GM18520 (cell line): ENCODE measurements around the gene ANKRD11.

Experiments used
- ATAC-seq: cut with Tn5 transposase; IDR thresholded peaks from one replicate; pipeline ENCODE4 v1.9.1; 2021; ENCODE audit not compliant: unreplicated experiment

ANKRD11 gene

DNA sequence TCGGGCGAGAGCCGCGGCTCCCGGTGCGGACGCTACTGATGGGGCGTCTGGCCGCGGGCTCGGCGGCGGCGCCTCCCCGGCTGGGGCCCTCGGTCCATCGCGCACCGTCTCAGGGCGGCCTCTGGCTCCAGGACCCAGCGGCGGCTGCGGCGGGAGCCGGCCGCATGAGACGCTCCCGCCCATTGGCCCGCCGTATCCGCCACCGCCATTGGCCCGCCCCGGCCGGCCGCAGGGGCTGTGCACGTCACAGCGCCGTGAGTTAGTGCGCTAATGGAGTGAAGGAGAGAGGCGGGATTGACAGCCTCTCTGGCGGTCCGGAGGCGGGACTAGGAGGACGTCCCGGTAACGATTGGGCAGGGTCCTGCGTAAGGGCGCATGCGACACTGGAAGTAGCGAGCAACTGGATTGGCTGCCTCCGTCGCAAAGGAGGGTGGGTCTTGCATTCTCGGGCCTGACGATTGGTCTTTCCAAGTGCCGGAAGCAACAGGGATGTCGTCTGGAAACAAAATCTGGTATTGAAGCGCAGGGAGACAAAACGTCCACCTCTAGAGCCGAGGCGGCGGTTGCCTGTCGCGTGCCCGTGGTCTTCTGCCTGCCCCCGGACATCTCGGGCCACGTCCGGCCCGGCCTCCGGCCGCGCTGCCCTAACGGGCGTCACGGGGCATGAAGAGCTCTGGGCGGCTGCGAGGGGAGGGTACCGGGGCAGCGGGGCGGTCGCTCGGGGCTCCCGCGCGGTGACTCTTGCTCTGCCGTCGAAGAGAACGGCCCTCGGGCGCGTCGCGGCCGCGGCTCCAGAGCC, at the start of gene ANKRD11:
Gene ANKRD11 (minus strand): TSS at position 123 of the 799 bp plus-strand sequence. CDS start 173,542 bp downstream, outside the sequence.
- peak; percentile 85 for ATAC-seq

DNA sequence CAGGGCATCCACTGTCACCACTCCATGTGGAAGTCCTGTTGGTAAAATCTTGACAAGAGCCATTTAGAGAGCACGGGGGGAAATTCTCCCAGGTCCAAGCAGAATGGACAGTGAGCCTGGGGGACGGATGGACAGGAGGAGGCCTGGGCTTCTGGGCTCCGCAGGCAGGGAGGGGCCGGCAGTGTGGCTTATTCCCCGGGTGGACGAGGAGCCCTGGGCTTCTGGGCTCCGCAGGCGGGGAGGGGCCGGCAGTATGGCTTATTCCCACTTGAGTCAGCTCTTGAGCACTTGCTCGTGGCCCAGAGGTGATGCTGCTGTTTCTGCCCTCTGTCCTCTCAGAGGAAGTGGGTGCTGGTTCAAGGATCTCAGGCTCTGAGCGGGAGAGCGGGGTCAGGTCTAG, 47.9 kb upstream of the ANKRD11 start:
- no peak for ATAC-seq

DNA sequence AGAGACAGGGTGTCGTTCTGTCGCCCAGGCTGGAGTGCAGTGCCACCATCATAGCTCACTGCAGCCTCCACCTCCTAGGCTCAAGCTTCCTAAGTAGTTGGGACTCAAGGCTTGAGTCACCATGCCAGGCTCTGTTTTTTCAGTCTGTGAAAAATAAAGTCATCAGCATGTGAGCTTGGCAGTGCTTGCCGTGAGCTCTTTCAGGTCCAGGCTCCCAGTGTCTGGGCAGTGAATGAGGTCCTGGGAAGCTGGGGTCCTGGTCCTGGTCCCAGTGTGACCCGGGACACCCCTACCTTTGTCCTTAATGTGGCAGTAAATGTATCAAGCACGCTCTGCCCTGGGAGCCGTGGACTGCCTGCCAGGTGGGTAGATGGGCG, 47.2 kb upstream of the ANKRD11 start:
- ATAC-seq, result no peak

DNA sequence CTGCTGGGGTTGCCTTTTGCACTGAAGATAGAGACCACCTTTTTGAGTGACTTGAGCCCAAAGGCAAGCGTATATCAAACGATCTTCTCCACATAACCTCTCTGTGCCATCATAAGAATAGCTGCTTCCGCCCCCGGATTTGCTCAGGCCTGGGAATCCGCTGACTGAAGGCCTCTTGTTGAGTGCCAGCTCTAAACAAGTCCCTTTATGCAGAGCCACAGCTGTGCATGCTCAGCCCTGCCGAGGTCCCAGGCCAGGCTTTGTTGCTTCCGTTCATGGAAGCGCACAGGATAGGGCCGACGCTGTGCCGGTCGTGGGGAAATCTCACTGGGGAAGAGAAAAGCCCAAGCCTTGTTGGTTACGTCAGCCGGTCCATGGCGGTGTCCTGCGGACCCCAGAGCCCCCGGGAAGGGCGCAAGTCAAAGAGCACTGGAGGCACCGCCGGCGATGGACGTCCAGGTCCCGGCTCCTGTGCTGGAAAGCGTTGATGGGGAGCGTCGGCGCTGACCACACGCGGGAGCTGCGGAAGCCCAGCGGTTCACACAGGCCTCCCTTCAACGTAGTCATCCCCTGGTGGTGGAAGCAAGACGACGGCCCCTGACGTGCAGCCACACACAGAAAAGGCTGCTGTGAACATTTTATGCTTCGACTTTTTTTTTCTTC, 46.7 kb upstream of the ANKRD11 start:
- no peak for ATAC-seq

DNA sequence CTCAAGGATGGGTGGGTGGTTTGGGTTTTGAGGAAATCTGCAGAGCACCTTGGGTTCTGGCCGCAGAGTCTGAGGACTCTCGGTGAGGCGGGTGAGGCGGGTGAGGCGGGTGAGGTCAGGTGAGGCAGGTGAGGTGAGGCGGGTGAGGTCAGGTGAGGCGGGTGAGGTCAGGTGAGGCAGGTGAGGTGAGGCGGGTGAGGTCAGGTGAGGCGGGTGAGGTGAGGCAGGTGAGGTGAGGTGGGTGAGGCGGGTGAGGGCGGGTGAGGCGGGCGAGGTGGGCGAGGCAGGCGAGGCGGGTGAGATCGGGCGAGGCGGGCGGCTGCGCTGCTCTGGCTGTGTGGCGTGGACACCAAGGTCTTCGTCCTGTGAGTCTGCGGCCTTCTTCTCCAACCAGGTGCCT, 46.0 kb upstream of the ANKRD11 start:
- no peak for ATAC-seq

DNA sequence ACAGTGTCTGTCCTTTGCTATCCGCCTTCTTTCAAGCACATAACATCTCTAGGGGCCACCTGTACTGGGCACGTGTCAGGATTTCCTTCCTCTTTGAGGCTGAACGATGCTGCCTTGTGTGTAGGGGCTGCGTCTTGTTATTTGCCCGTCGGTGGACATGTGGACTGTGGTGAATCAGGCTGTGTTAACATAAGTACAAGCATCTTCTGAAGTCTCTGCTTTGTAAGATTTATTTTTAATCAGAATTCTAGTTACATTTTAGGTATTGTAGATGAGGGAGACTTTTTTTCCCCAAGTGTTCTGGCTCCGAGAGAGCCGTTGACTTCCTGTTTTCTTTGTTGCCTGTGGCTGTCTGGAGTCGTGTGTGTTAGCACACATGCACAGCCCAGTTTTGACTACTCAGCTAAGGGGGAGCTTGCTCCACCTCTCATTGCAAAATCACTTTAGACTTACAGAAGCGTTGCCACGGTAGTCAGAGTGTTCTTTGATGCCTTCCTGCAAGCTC, 43.9 kb upstream of the ANKRD11 start:
- no peak for ATAC-seq

DNA sequence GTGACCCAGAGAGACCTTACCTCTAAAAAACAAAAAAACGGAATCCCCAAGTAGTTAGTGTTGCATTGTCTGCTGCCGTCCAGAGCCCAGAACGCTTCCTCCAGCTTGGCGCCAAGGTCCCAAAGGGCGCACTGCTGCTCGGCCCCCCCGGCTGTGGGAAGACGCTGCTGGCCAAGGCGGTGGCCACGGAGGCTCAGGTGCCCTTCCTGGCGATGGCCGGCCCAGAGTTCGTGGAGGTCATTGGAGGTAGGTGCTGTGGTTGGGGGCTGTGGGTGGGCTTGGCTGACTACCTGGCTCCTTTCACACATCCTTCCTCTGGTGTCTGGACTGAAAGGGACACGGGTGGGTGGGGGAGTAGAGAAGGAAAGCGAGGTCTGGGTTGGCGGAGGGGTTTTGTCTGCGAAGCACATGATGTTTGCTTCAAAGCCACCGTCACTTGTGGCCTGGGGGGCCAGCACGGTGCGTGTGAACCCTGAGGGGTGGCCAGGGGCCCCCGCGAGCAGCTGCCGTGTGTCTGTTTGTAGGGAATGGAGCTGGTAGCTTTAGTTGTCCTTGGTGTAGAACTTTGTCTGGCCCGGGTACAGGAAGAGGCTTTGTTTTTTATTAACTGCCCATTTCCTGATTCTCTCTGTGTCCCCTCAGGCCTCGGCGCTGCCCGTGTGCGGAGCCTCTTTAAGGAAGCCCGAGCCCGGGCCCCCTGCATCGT, 41.6 kb upstream of the ANKRD11 start:
- ATAC-seq, result no peak

DNA sequence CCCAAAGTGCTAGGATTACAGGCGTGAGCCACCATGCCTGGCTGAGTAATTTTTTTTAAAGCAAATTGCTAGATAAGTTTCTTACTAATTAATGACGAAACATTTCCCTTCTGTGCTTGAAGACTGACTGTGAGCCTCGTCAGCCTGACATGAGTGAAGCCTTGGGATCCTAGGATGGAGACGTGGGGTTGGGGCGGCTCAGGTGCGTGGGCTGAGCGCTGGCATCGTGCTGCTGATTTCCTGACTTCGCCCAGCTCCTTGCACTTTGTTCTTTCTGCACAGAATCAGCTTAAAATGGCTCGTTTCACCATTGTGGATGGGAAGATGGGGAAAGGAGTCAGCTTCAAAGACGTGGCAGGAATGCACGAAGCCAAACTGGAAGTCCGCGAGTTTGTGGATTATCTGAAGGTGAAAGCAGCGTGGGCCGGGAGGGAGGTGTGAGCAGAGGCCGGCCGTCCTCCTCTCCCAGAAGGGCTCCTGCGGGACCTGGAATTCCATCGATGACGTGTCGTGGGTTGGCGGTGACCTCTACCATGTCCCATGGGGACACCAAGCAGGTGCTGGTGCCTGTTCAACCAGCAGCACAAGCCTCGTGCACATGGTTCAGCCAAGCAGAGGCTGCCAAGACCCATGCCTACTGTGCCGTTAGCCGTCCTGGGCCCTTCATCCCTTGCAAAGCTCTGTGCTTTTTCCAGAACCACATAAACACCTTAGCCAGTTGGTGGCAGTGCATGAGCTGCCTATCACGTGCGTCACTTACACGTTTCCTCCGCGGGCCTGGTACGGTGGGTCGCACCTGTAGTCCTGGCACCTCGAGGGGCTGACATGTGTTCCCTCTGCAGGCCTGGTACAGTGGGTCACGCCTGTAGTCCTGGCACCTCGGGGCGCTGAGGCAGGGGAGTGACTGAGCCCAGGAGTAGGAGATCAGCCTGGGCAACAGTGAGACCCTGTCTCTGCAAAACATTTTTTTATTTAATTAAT, 40.3 kb upstream of the ANKRD11 start:
- no peak for ATAC-seq

DNA sequence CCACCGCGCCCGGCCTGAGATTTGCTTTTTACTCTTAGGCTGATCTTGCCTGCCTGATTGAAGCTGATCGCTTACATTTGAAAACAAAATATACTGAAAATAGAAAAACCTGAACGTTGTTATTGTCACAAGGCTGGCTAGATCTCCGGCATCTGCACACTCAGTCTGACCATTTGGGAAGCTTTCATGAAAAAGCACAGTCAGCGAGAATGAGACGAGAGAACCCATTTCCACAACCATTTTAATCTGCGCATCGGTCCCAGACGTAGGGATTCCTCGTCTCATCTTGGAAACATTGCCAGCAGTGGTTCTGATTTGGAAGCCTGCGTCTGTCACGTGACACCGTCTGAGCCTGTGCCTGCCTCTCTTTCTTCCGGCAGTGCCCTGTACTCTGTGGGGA, 38.7 kb upstream of the ANKRD11 start:
- ATAC-seq, result no peak

DNA sequence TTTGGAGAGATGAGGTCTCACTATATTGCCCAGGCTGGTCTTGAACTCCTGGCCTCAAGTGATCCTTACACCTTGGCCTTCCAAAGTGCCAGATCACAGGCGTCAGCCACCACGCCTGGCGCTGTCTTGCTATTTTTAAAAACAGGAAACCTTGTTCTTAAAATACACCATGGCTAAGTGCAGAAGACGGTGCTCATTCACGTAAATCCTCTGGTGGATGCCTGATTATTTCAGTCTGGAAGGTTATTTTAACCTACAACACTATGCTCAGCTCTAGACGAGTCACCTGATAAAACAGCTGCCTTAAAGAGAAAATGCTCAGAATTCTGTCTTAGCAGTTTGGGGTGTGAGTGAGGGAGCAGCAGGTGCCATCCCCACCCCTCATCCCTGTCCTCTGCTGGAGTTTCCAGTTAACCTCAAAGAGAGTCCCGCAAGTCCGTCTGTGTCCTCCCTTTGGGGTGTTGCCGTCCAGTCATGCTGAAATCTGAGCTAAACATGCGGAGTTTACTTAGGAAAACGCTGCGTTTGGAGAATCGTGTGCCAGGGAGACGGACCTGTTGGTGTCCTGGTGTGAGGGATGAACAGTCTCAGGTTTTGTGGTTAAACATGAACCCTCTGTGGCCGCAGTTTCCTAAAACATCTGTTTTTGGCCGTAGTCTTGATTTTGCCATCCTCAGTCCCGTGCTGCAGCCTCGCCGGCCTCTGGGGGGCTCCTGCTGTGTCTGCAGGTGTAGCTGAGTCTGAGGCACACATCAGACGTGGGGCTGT, 35.0 kb upstream of the ANKRD11 start:
- no peak for ATAC-seq

DNA sequence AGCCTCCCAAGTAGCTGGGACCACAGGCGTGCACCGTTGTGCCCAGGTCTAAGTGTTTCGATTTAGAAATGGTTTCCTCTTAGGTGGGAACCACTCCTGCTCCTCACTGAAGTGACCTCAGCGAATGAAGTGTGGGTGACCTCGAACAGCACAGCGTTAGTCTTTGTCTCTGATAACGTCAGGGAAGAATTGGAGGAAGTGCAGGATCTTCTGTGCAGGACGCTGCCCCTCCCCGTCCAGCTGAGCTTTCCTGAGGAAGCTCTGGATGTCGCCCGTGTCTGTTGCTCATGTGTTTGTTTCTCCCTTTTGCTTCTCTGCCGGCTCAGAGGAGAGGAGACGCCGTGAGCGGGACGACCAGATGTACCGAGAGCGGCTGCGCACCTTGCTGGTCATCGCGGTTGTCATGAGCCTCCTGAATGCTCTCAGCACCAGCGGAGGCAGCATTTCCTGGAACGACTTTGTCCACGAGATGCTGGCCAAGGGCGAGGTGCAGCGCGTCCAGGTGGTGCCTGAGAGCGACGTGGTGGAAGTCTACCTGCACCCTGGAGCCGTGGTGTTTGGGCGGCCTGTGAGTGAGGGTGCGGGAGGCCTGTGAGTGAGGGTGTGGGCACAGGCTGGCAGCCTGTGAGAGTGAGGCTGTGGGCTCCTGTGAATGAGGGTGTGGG, 33.5 kb upstream of the ANKRD11 start:
- no peak for ATAC-seq

DNA sequence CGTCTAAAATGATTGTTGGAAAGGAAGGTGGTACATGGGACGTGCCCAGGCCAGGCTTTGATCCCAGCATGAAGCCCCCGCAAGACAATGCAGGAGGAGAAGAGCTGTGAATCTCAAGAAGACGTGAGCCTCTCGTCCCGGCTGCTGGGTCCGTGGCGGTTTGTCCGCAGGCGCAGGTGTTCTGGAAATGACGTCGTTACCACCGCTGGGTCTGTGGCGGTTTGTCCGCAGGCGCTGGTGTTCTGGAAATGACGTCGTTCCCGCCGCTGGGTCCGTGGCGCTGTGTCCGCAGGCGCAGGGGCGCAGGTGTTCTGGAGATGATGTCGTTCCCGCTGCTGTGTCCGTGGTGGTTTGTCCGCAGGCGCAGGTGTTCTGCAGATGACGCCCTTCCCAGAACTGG, 31.9 kb upstream of the ANKRD11 start:
- no peak for ATAC-seq

DNA sequence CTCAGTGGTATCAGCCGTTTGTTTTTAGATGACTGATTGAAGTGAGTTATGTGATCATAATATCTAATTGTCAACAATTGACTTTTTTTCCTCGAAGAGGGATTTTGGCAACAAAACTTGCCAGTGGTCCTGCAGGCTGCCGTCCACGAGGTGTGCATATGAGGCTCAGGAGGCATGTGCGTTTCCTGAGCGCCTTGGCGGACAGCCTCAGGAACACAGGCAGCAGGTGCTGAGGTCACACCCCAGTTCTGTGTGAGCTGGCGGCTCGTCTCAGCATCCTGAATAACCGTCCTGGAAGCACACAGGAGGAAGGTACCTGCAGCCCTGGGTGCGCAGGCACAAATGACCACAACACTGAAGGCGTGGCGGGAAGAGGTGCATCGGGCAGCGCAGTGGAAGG, 29.5 kb upstream of the ANKRD11 start:
- ATAC-seq, result no peak

DNA sequence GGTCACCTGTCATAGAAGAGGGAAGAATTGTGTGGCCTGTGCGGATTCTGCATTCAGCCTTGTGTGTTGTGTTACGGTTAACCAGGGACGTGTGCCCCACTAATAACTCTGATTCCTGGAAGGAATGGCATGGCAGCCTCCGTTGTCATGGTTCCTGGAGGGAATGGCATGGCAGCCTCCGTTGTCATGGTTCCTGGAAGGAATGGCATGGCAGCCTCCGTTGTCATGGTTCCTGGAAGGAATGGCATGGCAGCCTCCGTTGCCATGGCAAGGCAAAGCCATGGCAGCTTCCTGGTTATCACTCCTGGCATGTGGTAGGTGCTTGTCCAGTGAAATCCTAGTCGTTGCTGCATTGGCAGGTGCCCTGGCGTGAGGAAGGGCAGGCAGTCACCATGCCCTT, 26.8 kb upstream of the ANKRD11 start:
- ATAC-seq, result no peak

DNA sequence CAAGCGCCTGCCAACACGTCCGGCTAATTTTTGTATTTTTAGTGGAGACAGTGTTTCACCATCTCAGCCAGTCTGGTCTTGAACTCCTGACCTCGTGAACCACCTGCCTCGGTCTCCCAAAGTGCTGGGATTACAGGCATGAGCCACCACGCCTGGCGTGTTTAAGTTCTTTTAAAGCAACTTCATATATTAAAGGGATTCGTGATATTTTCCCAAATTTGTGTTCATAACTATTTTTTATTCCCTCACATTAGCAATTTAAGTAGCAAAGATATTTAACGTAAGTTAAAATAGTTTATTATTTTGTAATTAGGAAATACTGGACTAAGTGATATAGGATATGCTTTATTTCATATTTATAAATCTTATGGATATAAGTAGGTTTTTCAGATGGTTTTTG, 22.1 kb upstream of the ANKRD11 start:
- no peak for ATAC-seq

DNA sequence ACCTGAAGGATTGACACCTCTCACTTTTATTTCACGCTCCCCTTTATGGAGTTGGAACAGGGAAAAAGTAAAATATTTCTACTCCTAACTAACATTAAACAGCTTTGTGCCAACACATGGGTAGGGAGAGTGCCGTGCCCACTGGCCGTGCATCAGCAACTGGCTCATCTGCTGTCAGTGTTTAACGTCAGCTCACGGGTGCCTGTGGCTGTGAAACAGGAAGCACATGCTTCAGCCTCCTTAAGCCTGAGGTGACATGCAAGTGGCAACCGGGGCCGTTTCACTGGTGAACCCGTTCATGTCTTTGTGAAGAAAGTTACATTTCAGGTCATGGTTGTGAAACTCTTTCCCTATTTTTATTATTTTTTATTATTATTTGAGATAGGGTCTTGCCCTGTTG, 21.0 kb upstream of the ANKRD11 start:
- no peak for ATAC-seq

DNA sequence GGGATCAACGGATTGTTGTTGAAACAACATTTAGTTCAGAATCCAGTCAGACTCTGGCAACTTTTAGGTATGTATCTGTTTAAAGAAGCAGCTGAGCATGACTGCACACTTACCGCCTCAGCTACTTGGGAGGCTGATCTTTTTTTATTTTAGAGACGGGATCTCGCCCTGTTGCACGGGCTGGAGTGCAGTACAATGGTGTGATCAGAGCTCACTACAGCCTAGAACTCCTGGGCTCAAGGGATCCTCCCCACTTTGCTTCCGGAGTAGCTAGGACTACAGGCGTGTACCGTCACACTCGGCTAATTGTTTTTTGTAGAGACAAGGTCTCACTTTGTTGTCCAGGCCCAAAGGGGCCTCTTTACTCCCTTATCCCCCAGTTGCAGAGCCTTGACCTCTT, 20.2 kb upstream of the ANKRD11 start:
- no peak for ATAC-seq

DNA sequence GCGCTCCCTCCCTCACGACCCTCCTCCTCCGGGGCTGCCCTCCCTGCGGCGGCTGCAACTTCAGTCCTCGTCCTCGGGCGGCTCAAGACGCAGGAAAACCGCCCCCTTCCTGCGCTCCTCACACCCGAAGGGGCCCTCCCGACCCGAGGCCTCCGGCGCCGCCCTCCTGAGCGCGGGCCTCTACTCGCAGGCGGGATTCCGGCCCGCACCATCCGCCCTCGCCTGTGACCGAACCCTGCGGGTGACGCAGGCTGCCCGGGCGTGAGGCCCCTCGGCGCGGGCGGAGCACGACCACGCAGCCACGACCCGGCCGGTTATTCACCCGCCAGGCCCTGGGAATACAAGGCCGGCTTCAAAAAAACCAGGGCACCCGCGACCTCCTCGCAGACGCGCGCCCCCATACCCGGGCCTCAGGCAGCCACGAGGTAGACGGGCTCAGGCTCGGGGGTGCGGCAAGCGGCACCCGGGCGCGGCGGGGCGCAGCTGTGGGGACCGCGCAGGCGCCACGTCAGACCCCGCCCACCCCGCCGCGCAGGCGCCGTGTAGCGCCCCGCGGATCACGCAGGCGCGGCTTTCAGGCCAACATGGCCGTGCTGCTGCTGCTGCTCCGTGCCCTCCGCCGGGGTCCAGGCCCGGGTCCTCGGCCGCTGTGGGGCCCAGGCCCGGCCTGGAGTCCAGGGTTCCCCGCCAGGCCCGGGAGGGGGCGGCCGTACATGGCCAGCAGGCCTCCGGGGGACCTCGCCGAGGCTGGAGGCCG, 17.7 kb upstream of the ANKRD11 start, which contains the start of gene SPG7:
Gene SPG7 (plus strand): TSS at position 570 of the 757 bp plus-strand sequence. CDS start 15 bp downstream, at position 585.
- ATAC-seq, result peak; percentile 60
